Inflammatory macrophage (primary cell): ENCODE results near the gene UBR4.

Source experiments
- DNase-seq, 2 donors: peaks; one replicate each; pipeline ENCODE4 v3.0.0-alpha.2; 2020 to 2022

The UBR4 gene

DNA sequence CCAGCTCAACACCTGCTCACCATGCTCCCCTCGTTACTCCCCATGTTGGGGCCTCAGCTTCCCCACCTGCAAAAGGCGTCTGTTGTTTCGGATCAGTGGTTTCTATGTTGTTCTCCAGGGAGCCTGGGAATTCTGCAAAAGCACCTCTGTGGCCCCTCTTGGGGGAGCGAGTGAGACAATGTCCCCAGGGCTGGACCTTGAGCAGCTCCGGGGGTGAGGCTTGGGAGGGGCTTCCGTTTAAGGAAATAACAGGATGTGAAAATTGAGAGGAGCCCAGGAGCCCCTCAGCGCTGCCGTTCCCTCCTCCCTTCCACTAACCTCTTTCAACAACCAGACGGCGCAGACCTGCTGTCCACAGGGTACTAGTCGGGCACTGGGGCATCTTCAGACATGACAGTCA is 155.1 kb downstream of the UBR4 start:
- DNase-seq: no peak

DNA sequence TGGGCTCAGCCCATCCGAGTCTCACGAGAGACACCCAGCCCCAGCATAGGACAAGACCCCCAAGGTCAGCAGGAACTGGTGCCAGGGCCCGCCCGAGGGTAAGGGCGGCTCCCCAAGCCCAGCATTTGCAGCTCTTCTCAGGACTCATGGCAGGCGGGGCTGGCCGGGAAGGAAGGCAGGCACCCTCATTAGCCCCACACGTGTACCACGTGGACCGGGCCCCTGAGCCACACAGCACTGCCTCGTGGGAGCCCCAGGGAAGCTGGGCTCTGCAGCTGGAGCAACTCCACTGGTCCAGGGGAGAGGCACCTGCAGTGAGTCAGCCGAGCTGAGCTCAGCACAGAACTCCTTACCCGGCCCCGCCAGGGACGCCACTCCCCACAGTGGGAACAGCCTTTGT is 155.8 kb downstream of the UBR4 start:
- DNase-seq: no peak

DNA sequence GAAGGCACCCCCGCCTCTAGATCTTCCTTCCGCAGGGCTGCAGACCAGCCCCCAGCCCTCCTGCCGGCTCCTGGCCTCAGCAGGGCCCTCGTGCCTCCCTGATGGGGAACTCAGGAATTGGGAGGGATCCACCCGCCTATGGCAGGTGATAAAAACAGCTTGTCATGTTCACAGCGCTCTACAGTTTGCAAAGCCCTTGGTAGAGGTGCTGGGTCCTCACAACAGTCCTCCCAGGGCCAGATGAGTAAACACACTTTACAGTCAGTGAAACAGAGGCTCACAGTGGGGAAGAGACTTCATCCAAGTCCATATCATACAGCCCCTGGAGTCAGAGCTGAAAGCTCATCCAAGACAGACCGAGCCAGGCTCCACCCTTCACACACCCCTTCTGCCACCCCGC is 156.6 kb downstream of the UBR4 start:
- no peak for DNase-seq

DNA sequence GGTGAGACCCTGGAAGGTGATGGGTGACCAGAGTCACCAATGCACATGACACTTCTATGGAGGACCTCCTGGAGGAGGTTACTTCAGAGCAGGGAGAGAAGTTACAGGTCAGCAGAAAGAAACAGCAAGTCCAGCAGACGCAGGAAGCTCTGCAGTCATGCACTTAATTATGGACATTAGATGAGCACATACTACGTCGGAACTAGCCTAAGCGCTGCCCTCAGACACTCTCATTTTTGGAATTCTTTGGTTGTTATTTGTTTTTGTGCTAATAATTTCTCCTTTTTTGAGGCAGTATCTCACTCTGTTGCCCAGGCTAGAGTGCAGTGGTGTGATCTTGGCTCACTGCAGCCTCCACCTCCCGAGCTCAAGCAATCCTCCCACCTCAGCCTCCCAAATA is 160.3 kb downstream of the UBR4 start:
- DNase-seq: no peak

DNA sequence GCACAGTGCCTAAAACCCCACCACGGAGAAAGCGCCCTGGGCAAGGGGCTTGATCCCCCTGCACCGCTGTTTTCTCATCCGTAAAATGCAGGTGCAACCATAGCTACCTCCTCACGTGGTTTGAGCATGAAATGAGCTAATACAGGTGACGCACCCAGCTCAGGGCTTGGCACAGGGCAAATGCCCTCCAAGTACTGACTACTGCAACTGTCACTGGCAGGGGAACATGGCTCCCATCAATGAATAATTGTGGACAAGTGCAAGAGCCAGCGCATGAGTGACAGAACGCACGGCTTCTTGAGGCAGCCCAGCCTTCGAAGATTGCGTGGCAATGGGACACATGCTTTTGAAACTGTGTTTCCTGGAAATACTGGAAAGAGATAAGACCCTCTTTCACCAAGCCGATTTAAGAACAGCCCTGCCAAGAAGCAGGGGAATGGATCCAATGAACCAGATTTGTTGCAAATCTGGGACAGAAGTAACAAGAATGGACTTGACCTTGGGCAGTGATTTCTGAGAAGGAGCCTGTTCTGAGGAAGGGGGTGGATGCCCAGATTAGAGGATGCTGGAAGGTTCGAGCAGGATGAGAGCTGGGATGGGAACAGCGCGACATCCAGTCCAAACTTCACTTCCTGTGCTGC is 160.8 kb downstream of the UBR4 start:
- no peak for DNase-seq

DNA sequence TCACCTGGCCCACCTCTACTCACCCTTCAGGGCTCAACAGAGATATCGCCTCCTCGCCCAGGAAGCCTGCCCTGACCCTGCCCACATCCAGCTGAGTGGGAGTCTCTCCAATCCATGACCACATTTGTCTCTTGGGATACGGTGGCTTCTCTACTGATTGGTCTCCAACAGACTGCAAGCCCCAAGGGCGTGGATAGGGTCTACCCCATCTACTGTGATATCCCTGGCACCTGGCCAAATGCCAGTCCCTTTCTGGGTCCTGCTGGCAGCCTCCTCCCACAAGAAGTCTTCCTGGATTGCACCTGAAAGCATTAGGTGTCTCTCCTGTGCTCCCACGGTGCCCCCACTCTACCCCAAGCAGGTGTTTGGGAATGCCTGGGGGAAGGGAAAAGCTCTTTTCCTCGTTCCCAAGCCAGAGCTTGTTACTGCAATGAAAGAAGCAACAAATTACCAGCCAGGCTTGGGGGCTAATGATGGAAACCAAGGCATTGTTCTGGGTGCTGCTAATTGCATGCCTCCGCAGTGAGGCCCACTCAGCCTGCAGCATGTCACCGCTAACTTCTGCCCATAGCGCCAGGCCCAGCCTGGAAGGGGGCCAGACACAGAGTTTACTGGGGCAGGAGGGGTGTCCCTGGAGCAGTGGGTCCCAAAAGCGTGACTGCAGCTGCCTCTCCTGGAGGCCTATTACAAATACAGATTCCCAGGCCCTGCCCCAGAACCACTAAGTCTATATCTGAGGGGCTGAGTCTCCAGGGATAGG is 162.9 kb downstream of the UBR4 start:
- no peak for DNase-seq

DNA sequence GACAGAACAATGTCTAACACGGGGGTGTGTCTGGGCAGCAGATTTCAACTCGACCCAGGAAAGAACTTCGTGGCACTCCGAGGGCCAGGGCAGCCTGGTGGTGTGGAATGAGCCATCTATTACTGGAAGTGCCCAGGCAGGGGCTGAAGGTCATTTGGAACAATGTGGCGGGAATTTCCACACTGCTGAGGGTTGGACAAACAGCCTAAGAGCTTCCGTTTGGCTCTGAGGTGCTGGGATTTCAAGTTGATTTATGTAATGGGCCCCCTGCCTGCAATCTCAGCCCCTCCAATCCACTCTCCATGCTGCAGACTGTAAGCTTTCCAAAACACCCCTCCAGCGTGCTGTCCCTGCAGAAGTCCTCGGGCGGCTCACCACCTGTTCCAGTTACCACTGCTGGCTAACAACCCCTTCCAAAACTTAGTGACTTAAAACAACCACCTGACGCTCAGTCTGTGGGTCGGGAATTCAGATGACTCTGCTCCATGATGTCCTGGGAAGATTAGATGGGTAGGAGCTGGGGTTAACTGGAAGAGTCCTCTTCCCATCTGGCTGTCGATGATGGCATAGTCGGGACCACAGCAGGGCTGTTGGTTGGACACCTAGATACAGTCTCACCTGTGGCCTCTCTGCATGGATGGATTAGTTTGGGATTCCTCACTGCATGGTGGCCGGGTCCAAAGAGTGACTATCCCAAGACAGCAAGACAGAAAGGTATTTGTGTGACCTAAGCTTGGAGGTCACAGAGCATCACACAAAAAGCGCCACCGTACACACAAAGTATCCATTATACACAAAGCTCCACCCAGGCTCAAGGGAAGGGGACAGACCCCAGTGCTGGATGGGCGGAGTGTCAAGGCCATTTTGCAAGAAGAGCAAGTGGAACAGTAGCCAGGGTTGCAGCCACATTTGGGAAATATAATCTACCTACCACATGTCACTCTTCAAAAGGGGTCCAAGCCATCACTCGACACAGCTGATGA is 163.9 kb downstream of the UBR4 start:
- DNase-seq: no peak

DNA sequence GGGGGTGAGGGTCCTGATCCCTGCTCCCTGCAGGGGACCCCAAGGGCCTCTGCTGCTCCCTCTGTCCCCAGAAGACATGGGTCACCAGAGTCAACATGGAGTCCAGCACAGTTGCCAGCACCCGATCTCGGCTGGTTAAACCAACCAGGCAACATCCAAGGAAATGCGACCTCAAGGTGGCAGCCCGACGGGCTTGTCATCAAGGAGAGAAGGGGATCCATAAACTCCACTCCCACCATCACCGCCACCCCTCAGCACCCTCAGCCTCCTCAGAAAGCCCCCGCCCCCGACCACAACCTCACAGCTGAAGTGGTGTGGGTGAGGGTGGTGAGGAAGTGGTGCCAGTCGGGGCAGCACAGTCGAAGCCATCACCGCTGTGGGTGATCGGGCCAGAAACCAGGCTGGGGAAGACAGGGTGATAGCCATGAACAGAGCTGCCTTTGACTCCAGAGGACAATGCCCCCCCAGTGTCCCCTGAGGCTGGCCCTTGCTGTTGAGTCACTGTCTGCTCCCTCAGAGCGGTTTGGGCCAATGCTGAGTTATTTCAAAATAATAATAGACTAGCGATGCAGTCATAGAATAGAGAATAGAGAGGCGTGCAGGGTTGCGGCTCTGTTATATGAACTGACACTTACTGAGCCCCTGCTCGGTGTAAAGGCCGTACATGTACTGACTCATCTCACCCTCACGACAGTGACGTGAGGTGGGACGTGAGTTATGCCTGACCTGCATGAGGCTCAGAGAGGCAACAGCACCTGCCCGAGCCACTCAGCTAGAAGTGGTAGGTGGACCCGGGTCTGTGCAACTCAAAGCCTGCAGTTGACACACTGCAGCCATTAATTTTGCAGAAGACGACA is 164.9 kb downstream of the UBR4 start:
- no peak for DNase-seq

DNA sequence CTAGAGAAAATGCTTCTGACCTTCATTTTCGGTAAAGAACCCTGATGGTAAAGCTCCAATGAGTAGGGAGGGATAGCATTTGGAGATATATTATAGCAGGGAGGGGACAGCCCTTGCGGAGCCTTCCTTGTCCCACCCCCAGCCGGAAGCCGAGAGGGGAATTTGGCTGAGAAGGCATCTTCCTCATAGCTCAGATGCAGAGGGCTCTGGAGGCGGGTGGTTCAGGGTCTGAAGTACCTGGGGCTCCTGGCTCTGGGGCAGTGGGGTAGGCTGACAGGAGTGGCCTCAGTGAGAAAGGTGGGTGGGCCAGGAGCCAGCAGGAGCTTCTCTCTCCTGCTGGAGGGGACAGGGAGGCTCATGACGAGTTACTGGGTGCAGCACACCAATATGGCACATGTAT is 165.6 kb downstream of the UBR4 start:
- no peak for DNase-seq

DNA sequence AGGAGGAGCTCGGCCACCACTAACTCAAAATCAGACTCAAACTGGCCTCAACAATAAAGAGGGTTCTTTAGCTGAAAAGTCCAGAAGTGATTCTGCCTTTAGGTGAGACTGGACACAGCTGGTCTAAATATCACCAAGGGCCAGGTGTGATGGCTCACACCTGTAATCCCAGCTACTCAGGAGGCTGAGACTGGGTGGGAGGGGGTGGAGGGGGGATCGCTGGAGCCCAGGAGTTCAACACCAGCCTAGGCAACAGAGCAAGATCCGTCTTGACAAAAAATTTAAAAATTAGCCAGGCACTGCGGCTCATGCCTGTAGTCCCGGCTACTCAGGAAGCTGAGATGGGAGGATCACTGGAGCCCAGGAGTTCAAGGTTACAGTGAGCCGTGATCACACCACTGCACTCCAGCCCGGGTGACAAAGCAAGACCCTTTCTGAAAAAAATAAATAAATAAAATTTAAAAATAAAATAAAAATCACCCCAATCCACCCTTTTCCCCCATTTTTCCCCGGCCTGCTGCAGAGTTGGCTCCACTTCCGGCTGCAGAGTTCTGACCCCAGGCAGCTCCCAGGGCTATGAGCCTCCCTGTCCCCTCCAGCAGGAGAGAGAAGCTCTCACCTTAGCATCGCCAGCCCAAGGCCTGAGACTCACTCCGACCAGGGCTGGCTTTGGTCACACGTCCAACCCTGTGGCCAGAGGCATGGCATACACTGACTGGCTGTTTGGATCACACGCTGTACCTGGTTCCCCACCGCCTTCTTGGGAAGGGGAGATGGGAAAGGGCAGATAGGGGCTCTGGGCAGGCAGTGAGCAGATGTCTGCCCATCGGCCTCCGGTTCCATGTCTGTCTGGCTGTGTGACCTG is 166.3 kb downstream of the UBR4 start:
- DNase-seq: no peak

DNA sequence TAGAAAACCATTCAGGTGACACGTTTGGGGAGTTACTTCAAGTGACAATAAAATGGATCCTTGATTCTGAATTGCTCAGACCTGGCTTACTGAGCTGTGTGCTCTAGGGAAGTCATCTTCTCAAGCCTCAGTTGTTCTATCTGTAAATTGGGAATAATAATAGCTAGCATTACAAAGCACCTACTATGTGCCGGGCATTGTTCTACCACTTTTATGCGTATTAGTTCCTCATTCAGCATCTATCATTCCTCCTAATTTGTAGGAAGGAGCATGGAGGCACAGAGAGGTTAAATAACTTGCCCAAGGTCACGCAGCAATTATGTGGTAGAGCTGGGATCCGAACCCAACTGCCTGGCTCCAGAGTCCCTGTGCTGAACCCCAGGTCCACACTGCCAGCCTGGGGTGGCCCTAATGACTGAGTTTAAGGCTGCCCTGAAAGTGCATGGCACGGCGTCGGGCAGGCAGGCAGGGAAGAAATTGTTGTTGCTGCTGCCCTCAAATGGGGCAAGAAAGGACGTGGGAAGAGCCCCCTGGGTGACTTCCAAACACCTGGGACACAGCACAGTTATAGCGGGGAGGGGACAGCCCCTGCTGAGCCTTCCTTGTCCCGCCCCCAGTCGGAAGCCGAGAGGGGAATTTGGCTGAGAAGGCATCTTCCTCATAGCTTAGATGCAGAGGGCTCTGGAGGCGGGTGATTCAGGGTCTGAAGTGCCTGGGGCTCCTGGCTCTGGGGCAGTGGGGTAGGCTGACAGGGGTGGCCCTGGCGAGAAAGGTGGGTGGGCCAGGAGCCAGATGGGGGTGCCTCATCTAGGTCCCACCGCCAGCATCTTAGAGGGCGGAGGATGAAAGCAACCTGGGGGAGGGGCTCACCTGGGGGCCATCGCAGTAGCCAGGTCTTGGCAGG is 167.1 kb downstream of the UBR4 start:
- DNase-seq: peak in 1 of 2 donors; percentile 50

DNA sequence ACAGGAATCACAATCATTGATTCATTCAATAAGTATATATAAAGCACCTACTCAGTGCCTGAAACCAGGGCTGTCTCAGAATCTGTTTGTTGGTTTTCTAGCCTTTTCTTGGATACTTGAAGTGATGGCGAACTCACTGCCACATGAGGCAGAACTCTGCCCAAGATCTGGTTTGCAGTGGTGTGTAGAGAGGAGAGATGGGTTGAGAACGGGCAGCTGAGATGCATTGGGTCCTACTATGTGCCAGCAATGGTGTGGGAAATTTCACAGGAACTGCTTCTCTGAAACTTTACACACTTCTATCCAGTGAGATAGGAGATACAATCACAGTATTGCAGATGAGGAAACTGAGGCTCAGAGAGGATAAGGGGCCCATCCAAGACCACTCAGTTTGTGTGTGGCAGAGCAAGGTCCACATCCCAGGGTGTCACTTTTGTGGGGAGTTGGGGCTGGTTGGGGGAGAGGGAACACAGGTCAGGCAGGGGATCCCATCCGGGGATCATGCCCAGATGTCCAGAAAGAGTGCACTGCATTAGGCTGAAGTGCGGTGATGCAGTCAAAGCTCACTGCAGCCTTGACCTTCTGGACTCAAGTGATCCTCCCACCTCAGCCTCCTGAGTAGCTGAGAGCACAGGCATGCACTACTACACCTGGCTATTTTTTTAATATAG is 169.9 kb downstream of the UBR4 start:
- DNase-seq: no peak

DNA sequence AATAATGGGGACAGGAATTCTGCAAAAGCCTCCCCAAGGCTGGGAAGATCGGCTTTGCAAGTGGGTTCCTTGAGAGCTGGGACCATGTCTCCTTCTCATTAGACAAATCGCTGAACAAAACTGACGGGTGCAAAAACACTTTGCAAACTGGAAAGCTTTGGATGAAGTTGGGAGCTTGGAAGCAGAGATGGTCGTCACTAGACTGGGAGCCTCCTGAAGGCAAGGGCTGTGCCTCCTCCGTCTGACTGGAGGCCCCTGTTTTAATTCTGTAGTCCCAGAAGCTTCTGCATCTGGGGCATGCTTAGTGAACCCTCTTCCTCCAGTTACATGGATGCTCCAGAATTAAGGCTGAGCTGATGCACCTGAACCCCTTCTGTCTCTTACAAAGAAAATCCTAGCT is 171.3 kb downstream of the UBR4 start:
- DNase-seq: no peak

DNA sequence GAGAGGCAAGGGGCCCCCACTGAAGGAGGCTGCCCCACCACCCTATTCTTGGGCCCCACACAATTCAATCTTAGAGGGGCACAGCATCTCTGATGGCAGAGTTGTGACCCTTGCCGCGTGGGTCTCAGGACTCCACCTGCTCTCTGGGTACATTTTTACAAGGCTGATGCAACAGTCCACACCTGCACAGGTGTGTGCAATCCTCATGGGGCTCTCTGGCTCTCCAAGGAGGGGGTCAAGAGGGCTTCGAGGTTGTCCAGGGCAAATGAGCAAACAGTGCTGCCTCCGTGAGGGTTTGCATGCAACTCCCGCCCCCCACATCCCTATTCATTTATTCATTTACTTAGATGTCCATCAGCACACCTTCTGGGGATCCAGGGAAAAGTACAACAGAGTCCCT is 172.0 kb downstream of the UBR4 start:
- no peak for DNase-seq

DNA sequence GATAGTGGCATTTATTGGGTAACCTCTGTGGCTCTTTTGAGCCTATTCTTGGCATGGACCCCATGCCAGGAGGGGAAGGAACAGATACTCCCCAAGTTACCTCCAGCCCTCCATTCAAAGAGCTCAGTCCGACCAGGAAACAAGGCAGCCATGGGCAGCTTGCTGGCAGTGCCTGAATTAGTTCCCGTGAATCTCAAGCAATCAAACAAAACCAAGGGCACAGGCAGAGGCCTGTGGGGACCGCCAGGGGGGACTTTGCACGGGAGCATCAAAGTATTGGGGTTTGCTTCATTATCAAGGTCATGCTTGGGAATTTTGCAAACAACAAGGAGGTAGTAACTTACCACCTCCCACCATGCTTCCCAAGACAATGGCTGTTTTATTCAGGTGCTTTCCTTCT is 172.4 kb downstream of the UBR4 start:
- DNase-seq: no peak

DNA sequence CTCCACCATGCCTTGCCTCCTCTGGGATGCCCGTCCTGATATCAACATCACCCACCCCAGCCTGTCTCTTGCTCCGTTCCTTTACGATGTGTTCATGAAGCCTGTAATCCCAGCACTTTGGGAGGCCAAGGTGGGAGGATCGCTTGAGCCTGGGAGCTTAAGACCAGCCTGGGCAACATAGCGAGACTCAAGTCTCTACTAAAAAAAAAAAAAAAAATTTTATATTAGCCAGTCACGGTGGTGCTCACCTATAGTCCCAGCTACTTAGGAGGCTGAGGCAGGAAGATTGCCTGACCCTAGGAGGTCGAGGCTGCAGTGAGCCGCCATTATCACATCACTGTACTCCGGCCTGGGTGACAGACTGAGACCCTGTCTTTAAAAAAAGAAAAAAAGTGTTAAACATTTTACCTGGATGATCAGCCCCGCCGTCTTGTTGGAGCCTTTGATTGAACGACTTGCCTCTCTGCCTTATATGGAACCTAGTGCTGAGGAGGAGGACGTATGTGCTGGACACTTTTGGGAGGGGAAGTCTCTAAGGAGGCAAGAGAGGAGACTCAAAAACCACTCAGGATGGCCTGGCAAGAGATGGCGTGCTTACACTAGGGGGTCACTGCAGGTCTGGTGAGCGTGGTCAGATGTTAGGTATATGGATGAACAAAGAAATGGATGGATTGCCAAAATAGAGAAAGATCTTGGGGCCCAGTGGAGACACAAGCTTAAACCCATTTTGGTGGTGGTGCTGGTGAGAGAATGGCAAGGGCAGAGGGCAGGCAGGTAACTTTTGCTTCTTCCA is 173.1 kb downstream of the UBR4 start:
- no peak for DNase-seq

DNA sequence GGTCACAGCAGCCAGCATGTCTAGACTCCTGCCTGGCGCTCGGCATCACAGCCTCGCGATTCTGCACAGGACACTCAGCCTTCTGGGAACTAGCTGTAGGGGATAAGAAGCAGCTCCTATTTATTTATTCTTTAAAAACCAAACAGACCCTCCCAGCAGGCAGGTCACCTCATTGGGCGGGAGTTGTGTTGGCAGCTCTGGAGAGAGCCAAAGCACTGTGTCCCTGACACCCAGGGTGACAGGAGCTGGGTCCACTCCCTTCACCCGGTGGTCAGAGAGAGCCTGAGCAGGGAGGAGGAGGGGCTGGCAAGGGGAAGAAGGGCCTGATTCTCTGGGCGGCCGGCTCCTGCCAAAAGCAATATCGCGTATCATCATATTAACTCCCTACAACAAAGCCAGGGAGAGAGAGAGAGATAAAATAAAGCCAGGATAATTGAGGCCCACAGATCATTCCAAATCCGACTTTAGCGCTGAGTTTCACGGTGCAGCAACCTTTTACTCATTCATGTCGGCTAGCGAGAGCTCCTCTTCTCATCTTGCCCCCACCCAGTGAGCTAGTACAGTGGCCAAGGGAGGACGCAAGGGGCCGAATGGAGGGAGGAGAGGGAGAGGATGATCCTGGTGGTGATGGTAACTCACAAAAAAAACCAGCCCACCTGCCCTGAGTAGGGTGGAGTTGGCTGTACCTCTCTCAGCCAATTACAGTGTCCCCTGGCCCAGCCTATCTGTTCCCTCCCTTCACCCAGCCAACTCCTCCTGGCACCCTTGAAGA is 173.8 kb downstream of the UBR4 start:
- no peak for DNase-seq
